ENCODE results near the gene KIAA0586.

DNA sequence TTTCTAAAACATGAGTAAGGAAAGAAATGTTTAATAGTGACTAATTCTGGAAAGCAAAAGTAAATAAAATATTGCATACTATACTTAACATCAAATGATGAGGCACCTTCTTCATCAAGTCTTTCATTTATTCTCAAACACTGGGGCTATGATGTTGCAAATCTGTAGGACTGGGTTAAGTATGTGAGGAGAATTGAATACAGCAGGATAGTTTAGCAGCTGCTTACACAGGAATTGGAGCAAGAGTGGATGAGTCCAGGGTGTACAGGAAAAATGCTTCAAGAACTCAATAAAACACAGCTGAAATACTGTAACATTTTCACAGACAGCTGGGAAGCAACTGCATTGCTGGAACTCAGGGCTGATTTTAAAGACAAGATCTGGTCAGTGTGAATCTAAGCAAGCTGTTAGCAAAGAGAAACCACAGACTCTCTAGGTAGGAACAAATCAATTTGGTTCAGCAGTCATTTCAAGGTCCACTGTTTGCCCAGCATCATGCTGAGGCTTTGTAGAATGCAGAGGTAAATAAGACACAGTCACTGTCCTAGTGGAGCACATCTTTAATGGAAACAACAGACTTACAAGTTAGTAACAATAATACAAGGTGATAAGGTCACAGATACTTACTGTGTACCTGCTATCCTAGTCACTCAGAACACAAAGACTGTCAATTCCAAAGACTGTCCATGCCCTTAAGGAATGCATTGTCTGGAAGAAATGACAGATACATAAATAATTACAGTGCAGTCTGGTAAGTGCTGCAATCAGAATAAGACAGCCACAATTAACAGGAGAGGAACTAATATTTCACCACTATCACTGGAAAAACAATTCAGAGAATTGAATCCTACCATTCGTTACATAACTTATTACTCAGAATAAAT lies 113.5 kb downstream of the KIAA0586 start:
- TF ChIP-seq SP1 (IDR thresholded peaks at IDR 0.05) = no peak
- no peak for TF ChIP-seq FOXK2 (IDR thresholded peaks at IDR 0.05)
- TF ChIP-seq SUZ12 (IDR thresholded peaks at IDR 0.05) = no peak
- TF ChIP-seq NFRKB (IDR thresholded peaks at IDR 0.05) = no peak
- TF ChIP-seq BHLHE40 (IDR thresholded peaks at IDR 0.05; ENCODE audit: borderline replicate concordance) = no peak
- TF ChIP-seq, protein P1, sequence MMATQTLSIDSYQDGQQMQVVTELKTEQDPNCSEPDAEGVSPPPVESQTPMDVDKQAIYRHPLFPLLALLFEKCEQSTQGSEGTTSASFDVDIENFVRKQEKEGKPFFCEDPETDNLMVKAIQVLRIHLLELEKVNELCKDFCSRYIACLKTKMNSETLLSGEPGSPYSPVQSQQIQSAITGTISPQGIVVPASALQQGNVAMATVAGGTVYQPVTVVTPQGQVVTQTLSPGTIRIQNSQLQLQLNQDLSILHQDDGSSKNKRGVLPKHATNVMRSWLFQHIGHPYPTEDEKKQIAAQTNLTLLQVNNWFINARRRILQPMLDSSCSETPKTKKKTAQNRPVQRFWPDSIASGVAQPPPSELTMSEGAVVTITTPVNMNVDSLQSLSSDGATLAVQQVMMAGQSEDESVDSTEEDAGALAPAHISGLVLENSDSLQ (IDR thresholded peaks at IDR 0.05) = no peak
- no peak for TF ChIP-seq ELF4 (IDR thresholded peaks at IDR 0.05)
- TF ChIP-seq HDGF (IDR thresholded peaks at IDR 0.05; ENCODE audit: borderline replicate concordance) = no peak
- no peak for TF ChIP-seq ZNF384 (IDR thresholded peaks at IDR 0.05)
- no peak for TF ChIP-seq FOXA1 (IDR thresholded peaks at IDR 0.05)
- TF ChIP-seq FOXM1 (IDR thresholded peaks at IDR 0.05; ENCODE audit: borderline replicate concordance) = no peak
- TF ChIP-seq ARNT (IDR thresholded peaks at IDR 0.05) = no peak
- TF ChIP-seq TARDBP (IDR thresholded peaks at IDR 0.05) = no peak

Measured in HEK293T (cell line).